Uterus (tissue), 4 donors: Measurements from ENCODE around the gene HSPA1L. TPM values are rescaled to one million over a fixed set of nuclear protein-coding genes. Genes with fewer than 3 reads are reported as not detected.
A peak's percentile ranks its signal among the peaks of the same experiment; 100 is the strongest.
"Not testable (repeated sequence)": the region's sequence is repeated elsewhere in the genome, so short reads cannot be mapped to it uniquely, and the experiment has no call there.

Source experiments
- DNase-seq, 2 donors: peaks; one replicate each; pipeline ENCODE4 v3.0.0-alpha.2; 2019 to 2020
- H3K27ac ChIP-seq, 2 donors: fragments of 200-600 bp; sonication (generic); 1 replicate in 1 of 2; 2 replicates in 1 of 2; pipeline ENCODE4 v1.5.1; 2016 to 2018
- H3K27me3 ChIP-seq, 2 donors: fragments of 200-600 bp; sonication (generic); one replicate each; pipeline ENCODE4 v1.5.1; 2018 to 2019; ENCODE audit warnings: control low read depth in 1 of 2
- H3K36me3 ChIP-seq, 2 donors: fragments of 200-600 bp; sonication (generic); one replicate each; pipeline ENCODE4 v1.5.1; 2019; ENCODE audit warnings: control low read depth in 1 of 2
- H3K4me1 ChIP-seq, 2 donors: fragments of 200-600 bp; sonication (generic); one replicate each; pipeline ENCODE4 v1.5.1; 2018 to 2019; ENCODE audit warnings: control low read depth in 1 of 2
- H3K4me3 ChIP-seq, 2 donors: fragments of 200-600 bp; sonication (generic); 1 replicate in 1 of 2; 2 replicates in 1 of 2; pipeline ENCODE4 v1.5.1; 2018 to 2019; ENCODE audit warnings: mild to moderate bottlenecking in 1 of 2
- H3K9me3 ChIP-seq, 2 donors: fragments of 200-600 bp; sonication (generic); one replicate each; pipeline ENCODE4 v1.5.1; 2019; ENCODE audit warnings: control low read depth in 1 of 2
- POLR2A ChIP-seq, 2 donors: fragments of 450-650 bp; IDR thresholded peaks; one replicate each; pipeline ENCODE4 v1.6.1; 2016; ENCODE audit warnings: antibody characterized with exemption in 2 of 2, mild to moderate bottlenecking in 1 of 2, moderate library complexity in 1 of 2
- intact Hi-C: fragments of 100-400 bp; cut with DNase I; formaldehyde crosslinking; loops from one replicate; pipeline ENCODE4 v1.15.1; 2023; ENCODE audit warnings: low total_unique reads
- total RNA-seq, 4 donors: library from RNA; depleted of rRNA in 3 of 4; stranded (reverse); fragments of >200 nt in 3 of 4; gene quantifications; one replicate each; pipeline versions ENCODE4 v1.1.0 to v1.2.4, GENCODE V29; 2014 to 2023
- TF ChIP-seq, protein P1 (sequence below), 4 experiments: fragments of 200-600 bp in 2 of 4; fragments of 450-650 bp in 2 of 4; sonication (generic) in 2 of 4; IDR thresholded peaks; one replicate each; pipeline ENCODE4 v1.5.1; 2016 to 2019; ENCODE audit warnings: antibody characterized with exemption in 4 of 4, mild to moderate bottlenecking in 2 of 4, moderate library complexity in 1 of 4
- donor health status: DM: yes; HTN: yes; CAD: no.

The HSPA1L gene
- total RNA-seq, 4 donors from 2014 or later: 0.59 to 4.6 (median 2.3) TPM

- no peaks in the 10 kb centered on the region for H3K27me3 ChIP-seq
- intact Hi-C loops: no loop called here
- H3K36me3 ChIP-seq: no peaks in the 10 kb centered on the region
- TF ChIP-seq, protein P1, sequence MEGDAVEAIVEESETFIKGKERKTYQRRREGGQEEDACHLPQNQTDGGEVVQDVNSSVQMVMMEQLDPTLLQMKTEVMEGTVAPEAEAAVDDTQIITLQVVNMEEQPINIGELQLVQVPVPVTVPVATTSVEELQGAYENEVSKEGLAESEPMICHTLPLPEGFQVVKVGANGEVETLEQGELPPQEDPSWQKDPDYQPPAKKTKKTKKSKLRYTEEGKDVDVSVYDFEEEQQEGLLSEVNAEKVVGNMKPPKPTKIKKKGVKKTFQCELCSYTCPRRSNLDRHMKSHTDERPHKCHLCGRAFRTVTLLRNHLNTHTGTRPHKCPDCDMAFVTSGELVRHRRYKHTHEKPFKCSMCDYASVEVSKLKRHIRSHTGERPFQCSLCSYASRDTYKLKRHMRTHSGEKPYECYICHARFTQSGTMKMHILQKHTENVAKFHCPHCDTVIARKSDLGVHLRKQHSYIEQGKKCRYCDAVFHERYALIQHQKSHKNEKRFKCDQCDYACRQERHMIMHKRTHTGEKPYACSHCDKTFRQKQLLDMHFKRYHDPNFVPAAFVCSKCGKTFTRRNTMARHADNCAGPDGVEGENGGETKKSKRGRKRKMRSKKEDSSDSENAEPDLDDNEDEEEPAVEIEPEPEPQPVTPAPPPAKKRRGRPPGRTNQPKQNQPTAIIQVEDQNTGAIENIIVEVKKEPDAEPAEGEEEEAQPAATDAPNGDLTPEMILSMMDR (IDR thresholded peaks at IDR 0.05): no peak
- TF ChIP-seq POLR2A (IDR thresholded peaks at IDR 0.05): peak; percentile 7 to 88
- H3K27ac ChIP-seq: peak overlapping the region; percentile 96 to 99
- peak; percentile 71 to 72 for DNase-seq
- H3K4me1 ChIP-seq: peaks cover 5 to 12% of the 10 kb centered on the region in 2 donors
- H3K4me3 ChIP-seq: peak overlapping the region; percentile 50 to 57
- no peaks in the 10 kb centered on the region for H3K9me3 ChIP-seq
These were observed 6.4 kb upstream of the HSPA1L start for GRCh38 chr6:31821301-31822035.

DNA sequence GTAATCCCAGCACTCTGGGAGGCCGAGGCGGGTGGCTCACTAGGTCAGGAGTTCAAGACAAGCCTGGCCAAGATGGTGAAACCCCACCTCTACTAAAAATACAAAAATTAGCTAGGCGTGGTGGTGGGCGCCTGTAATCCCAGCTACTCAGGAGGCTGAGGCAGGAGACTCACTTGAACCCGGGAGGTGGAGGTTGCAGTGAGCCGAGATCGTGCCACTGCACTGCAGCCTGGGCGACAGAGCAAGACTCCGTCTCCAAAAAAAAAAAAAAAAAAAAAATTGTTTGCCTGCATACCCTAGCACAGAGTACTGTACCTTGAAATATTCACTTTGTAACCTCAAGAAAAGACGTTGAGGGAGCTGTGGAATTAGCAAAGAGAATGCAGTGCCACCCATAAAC is 5.3 kb upstream of the HSPA1L start:
- DNase-seq, H3K9me3 ChIP-seq, H3K4me1 ChIP-seq, intact Hi-C loops, H3K4me3 ChIP-seq, H3K27me3 ChIP-seq, H3K36me3 ChIP-seq: not testable (repeated sequence)
- H3K27ac ChIP-seq: peak overlapping the region; percentile 96 to 99

DNA sequence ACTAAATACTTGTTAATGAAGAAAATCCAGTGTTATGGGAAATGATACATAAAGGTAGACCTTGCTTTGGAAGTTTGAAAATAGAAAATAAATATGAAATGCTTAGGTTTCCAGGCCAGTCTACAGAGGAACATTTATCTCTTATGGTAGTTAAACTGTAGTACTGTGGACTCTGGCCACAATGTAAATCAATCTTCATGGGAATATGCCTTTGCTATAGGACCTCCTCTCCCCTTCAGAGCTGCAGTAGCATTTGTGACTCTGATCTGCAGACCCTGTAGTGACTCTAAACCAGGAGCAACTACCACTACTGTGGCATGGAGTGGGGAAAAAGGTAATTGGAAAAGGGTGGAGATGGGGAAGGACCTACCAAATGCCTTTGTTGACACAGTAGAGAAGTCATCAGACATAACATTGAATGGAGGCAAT is 4.8 kb upstream of the HSPA1L start:
- peak overlapping the region; percentile 96 to 99 for H3K27ac ChIP-seq
- TF ChIP-seq, protein P1 (IDR thresholded peaks at IDR 0.05): no peak
- no peak for TF ChIP-seq POLR2A (IDR thresholded peaks at IDR 0.05)
- no peaks in the 10 kb centered on the region for H3K36me3 ChIP-seq
- no peaks in the 10 kb centered on the region for H3K9me3 ChIP-seq
- intact Hi-C loops: no loop called here
- no peak overlapping the region for H3K4me3 ChIP-seq
- H3K4me1 ChIP-seq: peaks cover 0 to 6% of the 10 kb centered on the region in 2 donors
- DNase-seq: no peak
- H3K27me3 ChIP-seq: no peaks in the 10 kb centered on the region

DNA sequence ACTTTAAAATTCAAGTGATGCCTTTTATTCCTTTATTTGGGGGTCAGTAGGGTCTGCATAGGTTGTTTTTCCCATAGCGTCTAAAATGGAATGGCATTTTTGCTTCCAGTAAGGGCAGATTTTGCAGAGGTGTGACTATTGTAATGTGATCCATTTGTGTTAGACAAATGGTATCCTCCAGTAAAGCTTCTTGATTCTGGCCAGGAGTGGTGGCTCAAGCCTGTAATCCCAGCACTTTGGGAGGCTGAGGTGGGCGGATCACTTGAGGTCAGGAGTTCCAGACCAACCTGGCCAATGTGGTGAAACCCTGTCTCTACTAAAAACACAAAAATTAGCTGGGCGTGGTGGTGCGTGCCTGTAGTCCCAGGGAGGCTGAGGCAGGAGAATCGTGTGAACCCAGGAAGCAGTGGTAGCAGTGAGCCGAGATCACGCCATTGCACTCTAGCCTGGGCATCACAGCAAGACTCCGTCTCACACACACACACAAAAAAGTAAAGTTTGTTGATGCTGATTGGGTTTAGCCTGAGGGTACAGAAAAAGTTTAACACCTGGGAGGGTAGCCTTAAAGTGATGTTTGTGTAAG is 2.9 kb upstream of the HSPA1L start:
- H3K27me3 ChIP-seq, H3K4me1 ChIP-seq, intact Hi-C loops, H3K9me3 ChIP-seq, DNase-seq, H3K36me3 ChIP-seq: not testable (repeated sequence)
- peak overlapping the region; percentile 66 to 99 for H3K27ac ChIP-seq
- peak overlapping the region; percentile 26 for H3K4me3 ChIP-seq

DNA sequence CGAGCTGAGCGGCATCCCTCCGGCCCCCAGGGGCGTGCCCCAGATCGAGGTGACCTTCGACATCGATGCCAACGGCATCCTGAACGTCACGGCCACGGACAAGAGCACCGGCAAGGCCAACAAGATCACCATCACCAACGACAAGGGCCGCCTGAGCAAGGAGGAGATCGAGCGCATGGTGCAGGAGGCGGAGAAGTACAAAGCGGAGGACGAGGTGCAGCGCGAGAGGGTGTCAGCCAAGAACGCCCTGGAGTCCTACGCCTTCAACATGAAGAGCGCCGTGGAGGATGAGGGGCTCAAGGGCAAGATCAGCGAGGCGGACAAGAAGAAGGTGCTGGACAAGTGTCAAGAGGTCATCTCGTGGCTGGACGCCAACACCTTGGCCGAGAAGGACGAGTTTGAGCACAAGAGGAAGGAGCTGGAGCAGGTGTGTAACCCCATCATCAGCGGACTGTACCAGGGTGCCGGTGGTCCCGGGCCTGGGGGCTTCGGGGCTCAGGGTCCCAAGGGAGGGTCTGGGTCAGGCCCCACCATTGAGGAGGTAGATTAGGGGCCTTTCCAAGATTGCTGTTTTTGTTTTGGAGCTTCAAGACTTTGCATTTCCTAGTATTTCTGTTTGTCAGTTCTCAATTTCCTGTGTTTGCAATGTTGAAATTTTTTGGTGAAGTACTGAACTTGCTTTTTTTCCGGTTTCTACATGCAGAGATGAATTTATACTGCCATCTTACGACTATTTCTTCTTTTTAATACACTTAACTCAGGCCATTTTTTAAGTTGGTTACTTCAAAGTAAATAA is 2.2 kb upstream of the HSPA1L start:
- H3K9me3 ChIP-seq, H3K36me3 ChIP-seq, DNase-seq, H3K4me1 ChIP-seq, intact Hi-C loops, H3K27me3 ChIP-seq: not testable (repeated sequence)
- TF ChIP-seq, protein P1 (IDR thresholded peaks at IDR 0.05): peak in 2 of 4 experiments; percentile 6 to 19
- Histone ChIP-seq H3K27ac (peak overlapping the region; percentile 66 to 99), H3K4me3 (peak overlapping the region; percentile 26)

GRCh38 chr6:31814677-31815024 is 432 bp downstream of the HSPA1L start:
- H3K9me3 ChIP-seq: no peaks in the 10 kb centered on the region
- H3K4me3 ChIP-seq: peak overlapping the region; percentile 58 to 67
- no peaks in the 10 kb centered on the region for H3K36me3 ChIP-seq
- intact Hi-C loops: no loop called here
- no peaks in the 10 kb centered on the region for H3K4me1 ChIP-seq
- H3K27me3 ChIP-seq: no peaks in the 10 kb centered on the region
- DNase-seq: peak; percentile 96 to 99
- H3K27ac ChIP-seq: peak overlapping the region; percentile 96 to 100
- TF ChIP-seq, protein P1 (IDR thresholded peaks at IDR 0.05): no peak
- TF ChIP-seq POLR2A (IDR thresholded peaks at IDR 0.05): peak; percentile 37 to 92
